Fibroblast of skin of left biceps (primary cell): Measurements from ENCODE around the gene KRTAP5-4.
"Not testable (repeated sequence)": the region's sequence is repeated elsewhere in the genome, so short reads cannot be mapped to it uniquely, and the experiment has no call there.

ENCODE experiments used
- DNase-seq, 2 experiments: peaks; one replicate each; pipeline ENCODE4 v3.0.0-alpha.2; 2013; ENCODE audit warnings: low read depth in 2 of 2

Gene KRTAP5-4

GRCh38 chr11:1637628-1638027 is 15.7 kb upstream of the KRTAP5-4 start:
- no peak for DNase-seq

DNA sequence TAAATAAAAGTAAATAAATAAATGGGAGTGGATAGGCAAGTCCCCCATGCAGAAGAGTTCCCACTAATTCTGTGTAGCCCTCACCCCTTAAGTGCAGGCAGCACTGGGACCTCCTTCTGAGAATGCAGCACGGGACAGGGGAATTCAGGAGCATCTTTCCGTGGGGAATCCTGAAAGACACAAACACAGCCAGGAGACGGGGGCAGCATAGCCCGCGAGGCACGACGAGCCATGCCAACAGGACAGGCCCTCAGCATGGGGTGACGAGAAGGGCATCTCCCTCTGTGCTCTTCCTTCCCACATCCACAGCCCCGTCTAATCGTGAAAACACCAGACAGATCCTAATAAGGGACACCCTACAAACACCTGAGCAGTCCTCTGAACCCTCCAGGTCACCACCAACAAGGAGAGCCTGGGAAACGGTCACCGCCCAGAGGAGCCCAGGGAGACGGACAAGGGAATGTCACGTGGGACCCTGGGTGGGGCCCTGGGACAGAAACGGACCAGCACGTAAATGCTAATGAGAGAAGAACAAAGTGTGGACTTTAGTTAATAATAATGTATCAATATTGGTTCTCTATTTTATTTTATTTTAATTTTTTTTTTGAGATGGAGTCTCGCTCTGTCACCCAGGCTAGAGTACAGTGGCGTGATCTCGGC is 14.5 kb upstream of the KRTAP5-4 start:
- DNase-seq: no peak

DNA sequence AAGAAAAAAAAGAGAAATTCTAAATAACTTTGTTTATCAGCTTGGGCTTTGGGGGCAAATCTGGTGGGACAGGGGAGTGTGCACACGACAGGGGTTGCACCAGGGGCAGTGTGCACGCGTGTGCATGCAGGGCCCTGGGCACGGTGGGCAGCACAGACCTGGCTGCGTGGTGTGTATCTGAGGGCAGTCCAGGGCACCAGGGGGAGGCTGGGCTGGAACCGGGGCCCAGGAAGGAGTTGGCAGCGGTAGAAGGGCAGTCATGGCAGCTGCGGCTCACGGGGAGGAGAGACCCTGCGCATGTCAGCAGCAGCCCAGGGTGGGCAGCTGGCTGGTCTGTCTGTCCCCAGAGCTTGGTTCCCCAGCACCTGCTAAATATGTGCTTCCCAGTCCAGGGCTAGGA is 11.9 kb upstream of the KRTAP5-4 start:
- no peak for DNase-seq

- DNase-seq: no peak
These were observed 10.2 kb upstream of the KRTAP5-4 start for GRCh38 chr11:1632053-1632714.

- DNase-seq: no peak
These were observed 9.2 kb upstream of the KRTAP5-4 start for GRCh38 chr11:1631066-1631568.

DNA sequence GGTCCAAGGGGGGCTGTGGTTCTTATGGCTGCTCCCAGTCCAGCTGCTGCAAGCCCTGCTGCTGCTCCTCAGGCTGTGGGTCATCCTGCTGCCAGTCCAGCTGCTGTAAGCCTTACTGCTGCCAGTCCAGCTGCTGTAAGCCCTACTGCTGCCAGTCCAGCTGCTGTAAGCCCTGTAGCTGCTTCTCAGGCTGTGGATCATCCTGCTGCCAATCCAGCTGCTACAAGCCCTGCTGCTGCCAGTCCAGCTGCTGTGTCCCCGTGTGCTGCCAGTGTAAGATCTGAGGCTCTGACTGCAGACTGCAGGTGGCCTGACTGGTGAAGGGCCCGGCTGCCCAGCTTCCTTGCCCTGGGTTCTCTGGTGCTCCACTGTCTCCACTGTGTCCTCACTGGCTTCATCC is 8.3 kb upstream of the KRTAP5-4 start:
- no peak for DNase-seq

- DNase-seq: no peak
These were observed 7.6 kb upstream of the KRTAP5-4 start, which contains the start of gene KRTAP5-5 for GRCh38 chr11:1629326-1630185. KRTAP5-5 (plus strand) TSS chr11:1629775; CDS start chr11:1629841, 66 bp downstream.

GRCh38 chr11:1628506-1629325 is 6.8 kb upstream of the KRTAP5-4 start:
- no peak for DNase-seq

GRCh38 chr11:1625541-1625940 is 3.6 kb upstream of the KRTAP5-4 start:
- no peak for DNase-seq

DNA sequence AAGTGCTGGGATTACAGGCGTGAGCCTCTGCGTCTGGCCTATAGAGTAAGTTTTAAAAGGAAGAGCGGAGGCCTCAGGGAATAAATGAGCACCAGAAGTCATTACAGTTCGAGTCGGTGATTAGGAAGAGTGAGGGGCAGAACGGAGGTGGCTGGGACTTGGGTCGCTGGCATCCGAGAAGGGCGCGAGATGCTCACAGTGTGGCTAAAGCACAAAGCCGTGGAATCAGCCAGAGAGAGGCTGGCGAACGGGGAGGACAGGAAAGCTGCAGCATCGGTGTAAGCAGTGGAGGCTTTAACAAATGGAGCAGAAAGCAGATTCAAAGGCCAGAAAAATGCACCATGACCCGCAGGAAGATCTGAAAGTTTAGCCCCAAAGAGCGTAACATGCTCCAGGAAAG is 2.7 kb upstream of the KRTAP5-4 start:
- DNase-seq: no peak

- DNase-seq: no peak
These were observed 1.8 kb upstream of the KRTAP5-4 start for GRCh38 chr11:1623716-1624115.

DNA sequence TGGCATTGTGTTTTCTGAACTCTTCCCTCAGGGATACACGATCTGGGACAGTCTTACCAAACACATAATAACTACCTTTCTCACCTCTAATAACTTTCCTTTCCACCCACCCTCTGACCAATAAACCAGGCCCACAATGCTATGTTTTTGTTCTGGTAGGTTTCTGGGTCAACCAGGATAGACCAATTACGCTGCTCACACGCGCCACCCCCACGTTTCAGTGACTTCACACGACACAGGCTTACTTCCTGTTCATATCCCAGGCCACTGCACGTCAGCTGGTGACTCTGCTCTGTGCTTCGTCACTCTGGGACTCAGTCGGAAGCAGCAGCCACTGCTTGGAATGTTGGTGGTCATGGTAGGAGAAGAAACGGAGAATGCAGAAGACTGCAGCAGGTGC is 2.5 kb downstream of the KRTAP5-4 start:
- DNase-seq: no peak

GRCh38 chr11:1618231-1618630 is 3.7 kb downstream of the KRTAP5-4 start:
- DNase-seq: peak; percentile 3 to 14

- no peak for DNase-seq
These were observed 13.6 kb downstream of the KRTAP5-4 start, which contains the start of gene KRTAP5-3 for GRCh38 chr11:1608363-1608762. KRTAP5-3 (minus strand) TSS chr11:1608463; CDS start chr11:1608385, 78 bp downstream.

DNA sequence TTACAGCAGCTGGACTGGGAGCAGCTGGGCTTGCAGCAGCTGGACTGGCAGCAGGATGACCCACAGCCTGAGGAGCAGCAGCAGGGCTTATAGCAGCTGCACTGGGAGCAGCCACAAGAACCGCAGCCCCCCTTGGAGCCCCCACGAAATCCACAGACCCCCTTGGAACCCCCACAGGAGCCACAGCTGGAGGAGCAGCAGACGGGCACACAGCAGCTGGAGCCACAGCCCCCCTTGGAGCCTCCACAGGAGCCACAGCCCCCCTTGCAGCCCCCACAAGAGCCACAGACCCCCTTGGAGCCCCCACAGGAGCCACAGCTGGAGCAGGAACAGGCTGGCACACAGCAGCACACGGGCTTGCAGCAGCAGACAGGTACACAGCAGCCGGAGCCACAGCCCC is 14.0 kb downstream of the KRTAP5-4 start:
- not testable (repeated sequence) for DNase-seq

GRCh38 chr11:1607156-1607845 is 14.6 kb downstream of the KRTAP5-4 start:
- not testable (repeated sequence) for DNase-seq

GRCh38 chr11:1605923-1606322 is 16.0 kb downstream of the KRTAP5-4 start:
- DNase-seq: not testable (repeated sequence)

DNA sequence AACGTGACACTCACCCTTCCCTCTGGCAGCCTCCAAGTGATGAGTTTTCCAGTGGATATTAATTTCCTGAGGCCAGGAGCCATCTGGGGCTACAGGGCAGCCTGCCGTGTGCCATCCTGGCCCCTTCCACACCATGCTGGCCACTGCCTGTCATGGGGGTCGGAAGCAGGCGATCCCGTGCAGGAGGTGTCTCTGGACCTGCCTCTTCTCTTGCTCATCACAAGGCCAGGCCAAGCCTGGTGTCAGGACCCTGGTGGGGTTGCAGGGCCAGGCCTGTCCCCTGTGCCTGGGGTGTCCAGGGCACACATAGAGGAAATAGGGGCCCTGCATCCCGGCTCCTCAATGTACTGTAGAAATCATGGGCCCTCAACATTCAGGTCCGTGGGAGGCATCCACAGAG is 17.2 kb downstream of the KRTAP5-4 start:
- DNase-seq: no peak

- no peak for DNase-seq
These were observed 17.8 kb downstream of the KRTAP5-4 start for GRCh38 chr11:1604181-1604580.

GRCh38 chr11:1603629-1604028 is 18.3 kb downstream of the KRTAP5-4 start:
- no peak for DNase-seq

DNA sequence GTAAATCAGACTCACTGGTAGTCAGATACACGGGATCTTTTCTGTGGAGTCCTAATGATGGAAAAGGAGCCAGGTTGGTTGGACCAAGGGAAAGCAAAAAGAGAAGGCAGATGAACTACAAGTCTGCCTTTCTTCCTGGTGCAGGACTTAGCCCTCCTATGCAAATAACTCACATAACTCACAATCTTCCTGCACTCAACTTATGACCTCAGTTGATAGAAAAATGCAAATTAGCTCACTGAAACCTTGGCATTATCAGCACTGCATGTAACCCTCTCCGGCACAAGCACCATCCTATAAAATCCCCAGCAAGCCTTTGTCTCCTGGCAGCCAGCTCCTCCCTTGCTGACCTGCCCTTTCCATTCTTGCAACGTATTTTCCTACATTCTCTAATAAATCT is 20.3 kb downstream of the KRTAP5-4 start:
- not testable (repeated sequence) for DNase-seq
